Activated CD4-positive, alpha-beta T cell treated with anti-CD3 and anti-CD28 coated beads, Interleukin-2, amount 10 ng/mL, durations not matched to agents 7 days and 5 days (primary cell): ENCODE results near the gene CORO2A. TPM values are rescaled to one million over a fixed set of nuclear protein-coding genes. Genes with fewer than 3 reads are reported as not detected.

Experiments used
- CTCF ChIA-PET: fragments of 350-600 bp; sonication (Branson Sonifier 250); formaldehyde crosslinking; loops from one replicate; lab custom pipeline; 2021; ENCODE audit warnings: antibody characterized with exemption; lab: Charles Lee
- POLR2A ChIA-PET: fragments of 350-600 bp; sonication (Branson Sonifier 250); formaldehyde crosslinking; loops from one replicate; lab custom pipeline; 2021; ENCODE audit warnings: antibody characterized with exemption; lab: Charles Lee
- DNase-seq: peaks from one replicate; pipeline ENCODE4 v3.0.0-alpha.2; 2020
- H3K27ac Mint-ChIP-seq: one replicate; pipeline ENCODE4 v1.8.0; 2021; ENCODE audit warnings: mild to moderate bottlenecking, moderate library complexity, mixed read lengths
- H3K27me3 Mint-ChIP-seq: one replicate; pipeline ENCODE4 v1.8.0; 2021; ENCODE audit warnings: mixed read lengths
- H3K36me3 Mint-ChIP-seq: one replicate; pipeline ENCODE4 v1.8.0; 2021; ENCODE audit warnings: low read depth, mixed read lengths
- H3K4me1 Mint-ChIP-seq: one replicate; pipeline ENCODE4 v1.8.0; 2021; ENCODE audit warnings: mixed read lengths
- H3K4me3 Mint-ChIP-seq: one replicate; pipeline ENCODE4 v1.8.0; 2021; ENCODE audit warnings: mild to moderate bottlenecking, moderate library complexity, mixed read lengths
- H3K9me3 Mint-ChIP-seq: one replicate; pipeline ENCODE4 v1.8.0; 2021; ENCODE audit warnings: mixed read lengths
- total RNA-seq, 2 experiments: library from RNA; stranded (reverse); gene quantifications; one replicate each; pipeline ENCODE4 v1.2.3, GENCODE V29; 2021

Gene CORO2A
- total RNA-seq, 2 experiments from 2014 or later: 7.2 to 8.2 TPM

DNA sequence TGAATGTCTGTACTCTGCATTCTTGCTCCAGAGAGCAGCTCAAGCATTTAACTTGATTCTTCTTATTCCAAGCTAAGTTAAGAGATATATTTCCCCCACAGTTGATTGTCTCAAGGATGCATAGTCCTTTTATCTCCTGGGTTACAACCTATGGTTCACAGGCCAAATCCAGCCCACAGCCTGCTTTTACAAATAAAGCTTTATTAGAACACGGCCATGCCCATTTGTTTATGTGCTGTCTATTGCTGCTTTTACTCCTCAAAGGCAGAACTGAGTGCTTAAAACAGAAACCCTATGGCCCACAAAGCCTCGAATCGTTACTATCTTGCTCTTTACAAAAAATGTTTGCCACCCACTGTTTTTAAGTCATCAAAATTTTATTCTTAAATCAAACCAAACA, 37.2 kb upstream of the CORO2A start:
- H3K36me3 Mint-ChIP-seq: peaks cover 2% of the 10 kb centered on the region
- H3K4me3 Mint-ChIP-seq: no peak overlapping the region
- no peak overlapping the region for H3K27ac Mint-ChIP-seq
- H3K9me3 Mint-ChIP-seq: no peaks in the 10 kb centered on the region
- DNase-seq: no peak
- CTCF ChIA-PET: interaction anchor here (1.3 kb wide), 1 partner anchor 11 kb away, joined by 3 read pairs; no protein-coding TSS in a partner anchor
- no peaks in the 10 kb centered on the region for H3K27me3 Mint-ChIP-seq
- H3K4me1 Mint-ChIP-seq: no peaks in the 10 kb centered on the region
- POLR2A ChIA-PET: no interaction called here

DNA sequence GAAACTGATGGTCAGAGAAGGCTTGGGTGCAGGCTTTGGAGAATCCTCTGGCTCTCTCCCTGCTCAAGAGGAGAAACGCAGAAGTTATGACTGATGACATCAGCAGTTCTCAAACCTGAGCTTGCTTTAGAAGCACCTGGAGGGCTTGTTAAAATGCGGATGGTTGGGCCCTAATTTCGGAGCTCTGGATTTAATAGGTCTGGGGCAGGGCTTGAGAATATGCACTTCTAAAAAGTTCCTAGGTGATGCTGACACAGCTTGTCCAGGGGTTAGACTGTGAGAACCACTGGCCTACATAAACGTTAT, 36.6 kb upstream of the CORO2A start:
- ChIA-PET CTCF (interaction anchor here (0.7 to 1.3 kb wide), 2 partner anchors 10 to 19 kb away, joined by 3 read pairs; no protein-coding TSS in a partner anchor), POLR2A (no interaction called here)
- no peak overlapping the region for H3K4me3 Mint-ChIP-seq
- peaks cover 2% of the 10 kb centered on the region for H3K36me3 Mint-ChIP-seq
- H3K27me3 Mint-ChIP-seq: no peaks in the 10 kb centered on the region
- H3K9me3 Mint-ChIP-seq: no peaks in the 10 kb centered on the region
- H3K4me1 Mint-ChIP-seq: no peaks in the 10 kb centered on the region
- no peak for DNase-seq
- H3K27ac Mint-ChIP-seq: no peak overlapping the region

DNA sequence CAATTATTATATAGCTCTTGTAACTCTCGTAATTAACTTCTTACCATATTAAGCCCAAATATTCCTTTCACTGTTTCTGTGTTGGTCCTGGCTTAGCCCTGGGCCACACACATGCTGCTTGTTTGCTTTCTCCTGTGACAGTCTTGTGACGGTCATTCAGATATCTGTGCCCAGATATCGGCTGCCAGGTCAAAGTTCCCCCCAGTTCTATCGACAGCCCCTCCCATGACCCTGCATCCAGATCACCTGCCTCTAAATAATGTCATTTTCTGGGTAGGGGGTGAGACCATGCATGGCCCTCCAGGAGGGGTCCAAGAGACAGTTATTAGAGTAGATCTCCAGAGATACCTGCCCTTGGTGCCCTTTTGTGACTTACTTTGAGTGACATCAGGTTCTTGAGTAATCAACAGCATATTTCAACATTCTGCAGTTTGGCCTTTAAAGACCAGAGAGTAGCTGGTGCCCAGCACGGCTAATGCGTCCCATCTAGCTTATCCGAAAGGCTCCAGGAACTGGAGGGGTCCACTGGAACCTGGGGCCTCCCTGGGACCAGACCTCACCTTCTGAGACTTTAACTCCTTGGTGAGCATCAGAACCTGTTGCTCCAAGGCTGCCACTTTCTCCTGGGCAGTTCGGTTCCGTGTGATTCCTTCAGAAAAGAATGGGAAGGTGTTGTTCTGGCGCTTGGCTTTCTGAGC, 36.1 kb upstream of the CORO2A start:
- no peaks in the 10 kb centered on the region for H3K27me3 Mint-ChIP-seq
- ChIA-PET POLR2A (no interaction called here), CTCF (interaction anchor here (0.7 kb wide), 1 partner anchor 19 kb away, joined by 3 read pairs; no protein-coding TSS in a partner anchor)
- no peaks in the 10 kb centered on the region for H3K4me1 Mint-ChIP-seq
- DNase-seq: no peak
- no peak overlapping the region for H3K27ac Mint-ChIP-seq
- H3K36me3 Mint-ChIP-seq: peaks cover 2% of the 10 kb centered on the region
- H3K9me3 Mint-ChIP-seq: no peaks in the 10 kb centered on the region
- H3K4me3 Mint-ChIP-seq: no peak overlapping the region

DNA sequence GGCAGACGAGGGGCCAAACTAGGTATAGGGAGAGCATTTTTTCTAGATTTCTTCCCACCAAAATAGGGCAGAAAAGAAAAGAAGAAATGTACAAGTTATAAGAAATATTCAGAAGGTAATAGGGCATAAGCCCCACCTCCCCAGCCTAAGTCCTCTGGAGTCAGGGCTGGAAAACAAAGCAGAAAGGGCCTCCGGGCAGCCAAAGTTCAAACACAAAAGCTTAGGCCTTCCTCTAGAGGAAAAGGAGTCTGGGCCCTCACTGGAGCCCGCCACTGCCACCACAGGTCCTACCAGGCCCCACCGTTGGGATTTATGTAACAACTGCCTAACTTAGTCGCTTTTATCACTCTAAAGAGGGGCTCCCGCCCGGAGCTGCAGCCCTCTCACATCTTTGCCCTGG, 35.4 kb upstream of the CORO2A start:
- ChIA-PET CTCF (interaction anchor here (1.1 kb wide), 1 partner anchor 11 kb away, joined by 3 read pairs; no protein-coding TSS in a partner anchor), POLR2A (no interaction called here)
- H3K4me3 Mint-ChIP-seq: no peak overlapping the region
- DNase-seq: no peak
- peaks cover 5% of the 10 kb centered on the region for H3K4me1 Mint-ChIP-seq
- H3K36me3 Mint-ChIP-seq: peaks cover 2% of the 10 kb centered on the region
- no peaks in the 10 kb centered on the region for H3K9me3 Mint-ChIP-seq
- no peak overlapping the region for H3K27ac Mint-ChIP-seq
- no peaks in the 10 kb centered on the region for H3K27me3 Mint-ChIP-seq

DNA sequence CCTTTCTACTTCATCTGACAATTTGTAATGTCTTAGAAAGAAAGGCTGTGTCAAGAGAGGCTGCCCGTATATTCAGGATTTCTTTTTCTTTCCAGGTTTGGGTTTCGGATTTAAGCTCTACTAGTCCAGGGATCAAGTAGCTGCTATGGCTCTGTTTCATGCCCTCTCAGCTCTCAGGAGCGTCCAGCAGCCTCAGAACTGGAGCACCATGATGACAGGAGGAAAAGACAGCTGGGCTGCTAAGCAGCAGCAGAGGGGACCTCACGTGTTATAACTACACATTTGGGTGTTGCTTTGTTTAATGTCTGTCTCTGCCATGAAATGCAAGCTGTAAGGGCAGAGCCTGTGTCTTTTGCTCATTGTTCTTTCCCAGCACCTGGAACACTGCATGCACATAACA, 34.5 kb upstream of the CORO2A start:
- Mint-ChIP-seq H3K27me3 (no peaks in the 10 kb centered on the region), H3K36me3 (peaks cover 2% of the 10 kb centered on the region), H3K27ac (no peak overlapping the region), H3K4me3 (no peak overlapping the region), H3K9me3 (no peaks in the 10 kb centered on the region), H3K4me1 (peaks cover 6% of the 10 kb centered on the region)
- no peak for DNase-seq
- POLR2A ChIA-PET: no interaction called here
- CTCF ChIA-PET: interaction anchor here (1.1 kb wide), 1 partner anchor 12 kb away, joined by 3 read pairs; no protein-coding TSS in a partner anchor

DNA sequence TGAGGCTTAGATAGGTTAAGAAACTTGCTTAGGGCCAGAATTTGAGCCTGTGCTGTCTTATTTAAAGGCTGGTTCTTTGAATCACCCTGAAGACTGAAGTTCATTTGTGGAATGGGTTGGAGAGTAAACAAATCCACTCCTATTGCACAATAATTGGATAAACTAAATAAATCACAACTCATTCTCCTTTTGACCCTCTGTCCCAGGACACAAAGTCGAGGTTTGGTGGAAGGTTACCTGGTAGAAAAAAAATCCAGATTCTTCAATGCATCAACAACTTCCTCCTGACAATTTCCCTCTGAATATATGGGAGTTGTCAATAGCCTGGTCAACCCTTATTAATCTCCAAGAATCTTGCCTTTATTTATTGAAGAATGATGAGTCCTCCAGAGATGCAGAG, 34.1 kb upstream of the CORO2A start:
- Mint-ChIP-seq H3K36me3 (no peaks in the 10 kb centered on the region), H3K27ac (no peak overlapping the region), H3K4me3 (no peak overlapping the region), H3K9me3 (no peaks in the 10 kb centered on the region), H3K4me1 (peaks cover 6% of the 10 kb centered on the region), H3K27me3 (no peaks in the 10 kb centered on the region)
- CTCF ChIA-PET: no interaction called here
- POLR2A ChIA-PET: no interaction called here
- DNase-seq: no peak

DNA sequence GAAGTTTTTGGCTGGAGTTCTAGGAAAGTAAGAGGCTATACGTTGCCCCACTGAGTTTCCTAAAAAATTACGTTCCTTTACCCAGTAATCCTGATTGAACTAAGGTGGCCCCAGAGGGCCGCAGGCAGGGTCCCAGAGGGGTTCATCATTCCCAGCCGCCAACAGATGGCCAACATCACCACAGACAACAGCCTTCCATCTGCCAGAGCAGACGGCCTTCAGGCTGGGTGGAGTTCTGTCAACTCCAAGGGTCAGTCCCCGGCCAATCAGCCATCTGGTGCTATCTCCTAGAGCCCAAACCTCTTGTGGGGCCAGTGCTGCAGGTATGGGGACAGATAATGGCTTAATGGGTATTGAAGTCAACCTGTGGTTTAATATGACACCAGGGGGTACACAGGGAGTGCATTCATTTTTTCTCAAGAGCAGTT, 32.6 kb upstream of the CORO2A start:
- peaks cover 6% of the 10 kb centered on the region for H3K4me1 Mint-ChIP-seq
- H3K9me3 Mint-ChIP-seq: no peaks in the 10 kb centered on the region
- no peak overlapping the region for H3K27ac Mint-ChIP-seq
- no peak overlapping the region for H3K4me3 Mint-ChIP-seq
- H3K27me3 Mint-ChIP-seq: no peaks in the 10 kb centered on the region
- DNase-seq: no peak
- POLR2A ChIA-PET: no interaction called here
- H3K36me3 Mint-ChIP-seq: no peaks in the 10 kb centered on the region
- CTCF ChIA-PET: no interaction called here

DNA sequence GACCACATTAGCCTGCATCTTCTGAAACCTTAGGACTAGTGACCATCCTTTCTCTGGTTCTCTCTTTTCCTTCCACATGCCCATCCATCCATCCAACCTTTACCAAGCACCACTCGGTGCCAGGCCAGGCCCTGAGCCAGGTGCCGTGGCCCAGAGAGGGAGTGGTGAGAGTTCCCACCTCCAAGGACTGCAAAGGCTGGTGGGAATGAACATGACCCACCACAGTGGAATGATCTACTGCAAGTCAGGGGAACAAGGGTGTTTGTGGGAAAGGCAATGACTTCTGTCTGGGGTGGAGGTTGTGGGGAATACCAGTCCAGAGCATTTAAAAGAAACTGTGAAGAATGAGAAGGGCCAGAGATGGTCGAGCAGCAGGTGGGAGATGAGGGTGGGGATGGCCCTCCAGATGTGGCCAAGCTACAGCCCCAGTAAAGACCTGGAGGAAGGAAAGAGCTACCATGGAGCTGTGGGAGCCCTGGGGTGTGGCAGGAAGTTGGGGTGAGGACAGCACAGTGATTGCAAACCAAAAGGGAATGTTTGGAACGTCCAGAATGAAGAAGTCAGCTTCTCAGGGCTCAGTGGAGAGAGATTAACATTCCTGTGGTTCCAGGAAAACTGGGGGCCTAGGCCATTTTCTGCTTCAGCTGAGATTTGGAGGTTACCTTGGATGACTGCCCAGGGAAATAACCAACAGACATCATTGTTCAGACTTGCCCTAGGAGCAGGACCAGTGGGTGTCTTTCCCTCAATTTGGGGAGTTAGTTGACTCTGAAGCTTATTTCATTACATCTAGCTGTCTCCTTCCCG, 30.7 kb upstream of the CORO2A start:
- CTCF ChIA-PET: interaction anchor here (0.6 to 1.2 kb wide), 3 partner anchors 12 to 26 kb away, joined by 3 to 6 read pairs (median 3); no protein-coding TSS in a partner anchor
- H3K4me1 Mint-ChIP-seq: peaks cover 6% of the 10 kb centered on the region

DNA sequence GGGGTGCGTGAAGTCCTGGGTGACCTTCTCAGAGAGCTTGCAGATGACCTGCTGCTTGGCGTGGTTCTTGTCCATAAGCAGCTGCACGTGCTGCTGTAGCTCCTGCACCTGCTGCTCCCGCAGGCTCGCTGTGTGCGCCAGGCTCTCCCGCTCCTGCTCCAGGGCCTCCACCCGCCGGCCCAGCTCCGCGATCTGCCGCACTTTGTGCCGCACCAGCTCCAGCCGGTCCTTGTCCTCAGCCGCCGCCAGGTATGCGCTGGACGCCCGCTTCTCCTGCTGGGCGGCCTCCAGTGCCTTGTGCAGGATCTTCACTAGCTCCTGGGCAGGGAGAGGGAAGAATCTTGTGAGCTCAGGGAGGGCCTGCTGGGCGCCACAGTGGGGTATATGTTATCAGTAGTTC, 28.5 kb upstream of the CORO2A start:
- Mint-ChIP-seq H3K27ac (no peak overlapping the region), H3K4me1 (peaks cover 6% of the 10 kb centered on the region)
- CTCF ChIA-PET: interaction anchor here (0.6 to 1.4 kb wide), 6 partner anchors 12 to 587 kb away, joined by 3 to 6 read pairs (median 3); partner anchors contain the start of genes NCBP1 and TSTD2

More for the DNA sequence above, 30.7 kb upstream of the CORO2A start:
- Mint-ChIP-seq H3K36me3 (no peaks in the 10 kb centered on the region), H3K9me3 (no peaks in the 10 kb centered on the region), H3K4me3 (no peak overlapping the region), H3K27ac (no peak overlapping the region), H3K27me3 (no peaks in the 10 kb centered on the region)
- POLR2A ChIA-PET: no interaction called here
- DNase-seq: no peak

DNA sequence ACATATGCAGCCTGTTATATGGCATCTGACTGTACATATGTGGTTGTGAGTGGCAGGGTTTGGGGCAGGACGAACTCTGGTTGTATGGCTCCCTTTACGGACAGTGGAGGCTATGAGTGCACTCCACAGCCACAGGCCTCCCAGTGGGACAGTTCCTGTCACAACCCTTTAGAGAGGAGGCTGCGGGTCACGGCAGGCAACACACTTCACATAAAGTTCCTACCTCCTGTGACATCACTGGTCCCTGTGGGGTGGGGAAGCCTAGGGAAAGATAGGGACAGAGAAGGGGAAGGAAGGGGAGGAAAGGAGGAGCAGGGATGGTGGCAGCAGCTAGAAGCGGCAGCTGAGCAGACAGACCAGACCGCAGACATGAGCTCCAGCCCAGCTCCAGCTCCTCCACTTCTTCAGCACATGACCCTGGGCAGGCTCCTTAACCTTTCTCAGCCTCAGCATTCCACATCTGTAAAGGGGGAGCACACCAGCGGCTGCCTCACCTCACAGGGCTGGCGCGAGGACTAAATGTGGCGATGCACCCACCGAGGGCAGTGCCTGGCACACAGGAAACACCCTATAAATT, 27.4 kb upstream of the CORO2A start:
- H3K9me3 Mint-ChIP-seq: no peaks in the 10 kb centered on the region
- H3K36me3 Mint-ChIP-seq: no peaks in the 10 kb centered on the region
- H3K27me3 Mint-ChIP-seq: no peaks in the 10 kb centered on the region
- peaks cover 6% of the 10 kb centered on the region for H3K4me1 Mint-ChIP-seq
- ChIA-PET CTCF (interaction anchor here (1.0 kb wide), 1 partner anchor 14 kb away, joined by 6 read pairs; no protein-coding TSS in a partner anchor), POLR2A (no interaction called here)
- H3K27ac Mint-ChIP-seq: no peak overlapping the region
- no peak for DNase-seq
- H3K4me3 Mint-ChIP-seq: no peak overlapping the region

More for the DNA sequence above, 28.5 kb upstream of the CORO2A start:
- Mint-ChIP-seq H3K36me3 (no peaks in the 10 kb centered on the region), H3K27me3 (no peaks in the 10 kb centered on the region), H3K4me3 (no peak overlapping the region), H3K9me3 (no peaks in the 10 kb centered on the region)
- no peak for DNase-seq
- POLR2A ChIA-PET: no interaction called here

DNA sequence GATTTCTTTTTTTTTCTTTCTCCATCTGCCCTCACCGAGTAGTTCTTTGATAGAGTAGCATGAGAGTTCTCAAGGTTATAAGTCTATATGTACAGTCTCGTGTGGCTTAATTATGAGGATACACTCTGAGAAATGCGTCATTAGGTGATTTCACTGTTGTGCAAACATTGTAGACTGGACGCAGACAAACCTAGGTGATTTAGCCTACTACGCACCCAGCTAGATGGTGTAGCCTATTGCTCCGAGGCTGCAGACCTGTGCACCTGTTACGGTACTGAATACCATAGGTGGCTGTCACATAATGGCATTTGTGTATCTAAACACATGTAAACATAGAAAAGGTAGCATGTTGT, 26.9 kb upstream of the CORO2A start:
- no peak overlapping the region for H3K4me3 Mint-ChIP-seq
- POLR2A ChIA-PET: no interaction called here
- no peaks in the 10 kb centered on the region for H3K9me3 Mint-ChIP-seq
- H3K27ac Mint-ChIP-seq: no peak overlapping the region
- DNase-seq: no peak
- peaks cover 6% of the 10 kb centered on the region for H3K4me1 Mint-ChIP-seq
- no peaks in the 10 kb centered on the region for H3K27me3 Mint-ChIP-seq
- CTCF ChIA-PET: interaction anchor here (0.5 to 1.1 kb wide), 2 partner anchors 10 to 16 kb away, joined by 3 to 4 read pairs; no protein-coding TSS in a partner anchor
- no peaks in the 10 kb centered on the region for H3K36me3 Mint-ChIP-seq

DNA sequence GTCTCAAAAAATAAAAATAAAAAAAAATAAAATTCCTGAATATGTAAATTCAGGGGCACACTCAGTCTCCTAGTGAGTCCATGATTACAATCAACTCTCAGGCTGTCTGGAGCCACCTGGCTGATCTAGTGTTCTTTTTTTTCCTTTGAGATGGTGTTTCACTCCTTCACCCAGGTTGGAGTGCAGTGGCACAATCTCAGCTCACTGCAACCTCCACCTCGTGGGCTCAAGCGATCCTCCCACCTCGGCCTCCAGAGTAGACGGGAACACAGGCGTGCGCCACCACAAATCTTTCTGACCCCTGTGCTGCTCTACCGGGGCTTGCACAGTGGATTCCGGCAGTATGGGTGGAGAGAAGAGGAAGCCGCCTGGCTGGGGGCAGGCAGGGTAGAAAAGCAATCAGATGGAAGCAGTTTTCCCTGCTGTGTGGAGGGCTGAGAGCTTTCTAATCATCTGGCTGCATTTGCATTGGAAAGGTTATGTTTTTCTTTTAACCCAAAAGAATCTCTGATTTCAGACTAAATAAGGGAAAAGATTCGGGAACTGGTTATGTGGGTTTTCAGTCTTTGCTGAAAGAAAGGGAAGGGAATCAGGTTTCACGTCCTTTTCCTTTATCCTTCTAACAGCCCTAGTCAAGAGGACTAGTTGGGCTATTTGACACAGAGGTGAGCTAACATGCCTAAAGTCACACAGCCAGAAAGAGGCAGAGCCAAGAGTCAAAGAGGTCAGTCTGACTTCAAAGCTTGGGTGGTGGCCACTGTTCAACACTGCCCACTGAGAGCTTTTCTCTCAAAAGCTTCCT, 26.3 kb upstream of the CORO2A start:
- H3K4me1 Mint-ChIP-seq: peaks cover 6% of the 10 kb centered on the region
- POLR2A ChIA-PET: no interaction called here

More for the DNA sequence above, 26.3 kb upstream of the CORO2A start:
- no peak for DNase-seq
- Mint-ChIP-seq H3K36me3 (no peaks in the 10 kb centered on the region), H3K27ac (no peak overlapping the region), H3K27me3 (no peaks in the 10 kb centered on the region), H3K9me3 (no peaks in the 10 kb centered on the region), H3K4me3 (no peak overlapping the region)
- CTCF ChIA-PET: interaction anchor here (0.5 to 1.1 kb wide), 2 partner anchors 11 to 16 kb away, joined by 3 to 4 read pairs; no protein-coding TSS in a partner anchor
